NK-92 (cell line): ENCODE measurements around the gene SLC26A6.

ENCODE experiments used
- DNase-seq: peaks from one replicate; lab custom pipeline; 2025; ENCODE audit not compliant: unreplicated experiment; lab: John Stamatoyannopoulos, UW

SLC26A6 gene

GRCh38 chr3:48635222-48636021 is at the start of gene SLC26A6:
Gene SLC26A6 (minus strand): TSS chr3:48635461. CDS start chr3:48635393, 68 bp downstream.
- DNase-seq: peak; percentile 52

- no peak for DNase-seq
These were observed 49.4 kb upstream of the SLC26A6 start for GRCh38 chr3:48684480-48685143.

- no peak for DNase-seq
These were observed 48.7 kb upstream of the SLC26A6 start for GRCh38 chr3:48684054-48684349.

- no peak for DNase-seq
These were observed 47.5 kb upstream of the SLC26A6 start for GRCh38 chr3:48682786-48683185.

GRCh38 chr3:48681974-48682610 is 46.8 kb upstream of the SLC26A6 start:
- no peak for DNase-seq

- DNase-seq: no peak
These were observed 46.2 kb upstream of the SLC26A6 start for GRCh38 chr3:48681541-48681880.

GRCh38 chr3:48680811-48681540 is 45.7 kb upstream of the SLC26A6 start:
- no peak for DNase-seq

- DNase-seq: no peak
These were observed 44.4 kb upstream of the SLC26A6 start for GRCh38 chr3:48679411-48680391.

GRCh38 chr3:48678566-48679380 is 43.5 kb upstream of the SLC26A6 start:
- DNase-seq: no peak

- DNase-seq: no peak
These were observed 42.8 kb upstream of the SLC26A6 start for GRCh38 chr3:48678056-48678455.

- no peak for DNase-seq
These were observed 39.2 kb upstream of the SLC26A6 start for GRCh38 chr3:48674505-48674904.

GRCh38 chr3:48672522-48672921 is 37.3 kb upstream of the SLC26A6 start:
- DNase-seq: no peak

- DNase-seq: no peak
These were observed 29.7 kb upstream of the SLC26A6 start for GRCh38 chr3:48664929-48665328.

GRCh38 chr3:48664313-48664644 is 29.0 kb upstream of the SLC26A6 start:
- DNase-seq: no peak

GRCh38 chr3:48663489-48664312 is 28.4 kb upstream of the SLC26A6 start:
- no peak for DNase-seq

GRCh38 chr3:48662753-48663488 is 27.7 kb upstream of the SLC26A6 start, which contains the start of gene CELSR3:
Gene CELSR3 (minus strand): TSS chr3:48662886. CDS start chr3:48662634, 252 bp downstream.
- no peak for DNase-seq

GRCh38 chr3:48662145-48662752 is 27.0 kb upstream of the SLC26A6 start:
- no peak for DNase-seq
